Upper lobe of right lung (tissue), 1 donor: ENCODE data around the gene SPOCK1. TPM values are rescaled to one million over a fixed set of nuclear protein-coding genes. Genes with fewer than 3 reads are reported as not detected.

Source experiments
- ATAC-seq: fragments of 200-7000 bp; cut with Tn5 transposase; one replicate; pipeline ENCODE4 v1.9.1; 2020; ENCODE audit warnings: mild to moderate bottlenecking, moderate library complexity
- DNase-seq: peaks from one replicate; pipeline ENCODE4 v3.0.0-alpha.2; 2020
- H3K27ac ChIP-seq: fragments of 200-600 bp; one replicate; pipeline ENCODE4 v1.8.0; 2022
- H3K27me3 ChIP-seq: fragments of 200-600 bp; one replicate; pipeline ENCODE4 v1.8.0; 2022; ENCODE audit warnings: mild to moderate bottlenecking
- H3K36me3 ChIP-seq: fragments of 200-600 bp; one replicate; pipeline ENCODE4 v1.8.0; 2022
- H3K4me1 ChIP-seq: fragments of 200-600 bp; one replicate; pipeline ENCODE4 v1.8.0; 2022
- H3K4me3 ChIP-seq: fragments of 200-600 bp; one replicate; pipeline ENCODE4 v1.8.0; 2022; ENCODE audit warnings: mild to moderate bottlenecking
- H3K9me3 ChIP-seq: fragments of 200-600 bp; one replicate; pipeline ENCODE4 v1.8.0; 2022
- intact Hi-C: fragments of 100-400 bp; cut with DNase I; formaldehyde crosslinking; loops from one replicate; pipeline ENCODE4 v1.11.0; 2022
- total RNA-seq: library from RNA; stranded (reverse); fragmentation: NEBNext Ultra II Directional; extraction: Animal tissue kit (Norgen Biotek cat#: 25700); gene quantifications from one replicate; pipeline ENCODE4 v1.2.1, GENCODE V29; 2021
- TF ChIP-seq, protein P1 (sequence below): fragments of 200-600 bp; IDR thresholded peaks from one replicate; pipeline ENCODE4 v1.8.0; 2022; ENCODE audit warnings: antibody characterized with exemption
- donor health status: DM: no; HTN: yes; CAD: no; lungs with severe emphysema.

Gene SPOCK1
- total RNA-seq, 1 donor from 2014 or later, result 4.0 TPM

- ATAC-seq, result no peak
- Histone ChIP-seq H3K27ac (no peak overlapping the region), H3K36me3 (no peaks in the 10 kb centered on the region), H3K4me1 (no peaks in the 10 kb centered on the region), H3K4me3 (no peak overlapping the region), H3K27me3 (no peaks in the 10 kb centered on the region), H3K9me3 (no peaks in the 10 kb centered on the region)
- intact Hi-C loops, result no loop called here
- TF ChIP-seq, protein P1, sequence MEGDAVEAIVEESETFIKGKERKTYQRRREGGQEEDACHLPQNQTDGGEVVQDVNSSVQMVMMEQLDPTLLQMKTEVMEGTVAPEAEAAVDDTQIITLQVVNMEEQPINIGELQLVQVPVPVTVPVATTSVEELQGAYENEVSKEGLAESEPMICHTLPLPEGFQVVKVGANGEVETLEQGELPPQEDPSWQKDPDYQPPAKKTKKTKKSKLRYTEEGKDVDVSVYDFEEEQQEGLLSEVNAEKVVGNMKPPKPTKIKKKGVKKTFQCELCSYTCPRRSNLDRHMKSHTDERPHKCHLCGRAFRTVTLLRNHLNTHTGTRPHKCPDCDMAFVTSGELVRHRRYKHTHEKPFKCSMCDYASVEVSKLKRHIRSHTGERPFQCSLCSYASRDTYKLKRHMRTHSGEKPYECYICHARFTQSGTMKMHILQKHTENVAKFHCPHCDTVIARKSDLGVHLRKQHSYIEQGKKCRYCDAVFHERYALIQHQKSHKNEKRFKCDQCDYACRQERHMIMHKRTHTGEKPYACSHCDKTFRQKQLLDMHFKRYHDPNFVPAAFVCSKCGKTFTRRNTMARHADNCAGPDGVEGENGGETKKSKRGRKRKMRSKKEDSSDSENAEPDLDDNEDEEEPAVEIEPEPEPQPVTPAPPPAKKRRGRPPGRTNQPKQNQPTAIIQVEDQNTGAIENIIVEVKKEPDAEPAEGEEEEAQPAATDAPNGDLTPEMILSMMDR, result no peak
- DNase-seq, result no peak
These were observed 17.8 kb upstream of the SPOCK1 start for GRCh38 chr5:137516961-137517360.

DNA sequence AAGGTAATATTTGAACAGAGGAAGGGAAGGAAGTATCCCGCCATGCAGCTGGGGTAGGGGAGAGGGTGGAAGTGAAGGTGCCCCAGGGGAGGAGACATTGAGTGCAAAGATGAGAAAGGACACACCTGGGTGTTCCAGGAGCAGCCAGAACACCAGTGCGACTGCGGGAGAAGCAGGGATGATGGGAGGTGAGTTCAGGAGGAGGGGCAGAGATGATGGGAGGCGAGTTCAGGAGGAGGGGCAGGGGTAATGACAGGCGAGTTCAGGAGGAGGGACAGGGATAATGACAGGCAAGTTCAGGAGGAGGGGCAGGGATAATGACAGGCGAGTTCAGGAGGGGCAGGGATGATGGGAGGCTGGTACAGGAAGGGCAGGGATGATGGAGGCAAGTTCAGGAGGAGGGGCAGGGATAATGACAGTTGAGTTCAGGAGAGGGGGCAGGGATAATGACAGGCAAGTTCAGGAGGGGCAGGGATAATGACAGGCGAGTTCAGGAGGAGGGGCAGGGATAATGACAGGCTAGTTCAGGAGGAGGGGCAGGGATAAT is 17.2 kb upstream of the SPOCK1 start:
- Histone ChIP-seq H3K36me3 (no peaks in the 10 kb centered on the region), H3K27me3 (no peaks in the 10 kb centered on the region), H3K4me1 (no peaks in the 10 kb centered on the region), H3K4me3 (no peak overlapping the region), H3K9me3 (no peaks in the 10 kb centered on the region), H3K27ac (no peak overlapping the region)
- no peak for DNase-seq
- intact Hi-C loops, result no loop called here
- no peak for ATAC-seq
- TF ChIP-seq, protein P1, result no peak

- intact Hi-C loops, result no loop called here
- no peak overlapping the region for H3K27ac ChIP-seq
- DNase-seq (no peak), ATAC-seq (no peak)
- H3K9me3 ChIP-seq, result no peaks in the 10 kb centered on the region
- no peak overlapping the region for H3K4me3 ChIP-seq
- H3K4me1 ChIP-seq, result no peaks in the 10 kb centered on the region
- H3K36me3 ChIP-seq, result no peaks in the 10 kb centered on the region
- H3K27me3 ChIP-seq, result peaks cover 5% of the 10 kb centered on the region
- TF ChIP-seq, protein P1, result no peak
These were observed 16.1 kb upstream of the SPOCK1 start for GRCh38 chr5:137515238-137515637.

- TF ChIP-seq, protein P1, result no peak
- peaks cover 5% of the 10 kb centered on the region for H3K27me3 ChIP-seq
- ATAC-seq (no peak), DNase-seq (no peak)
- H3K36me3 ChIP-seq, result no peaks in the 10 kb centered on the region
- H3K4me1 ChIP-seq, result no peaks in the 10 kb centered on the region
- H3K27ac ChIP-seq, result no peak overlapping the region
- intact Hi-C loops, result no loop called here
- no peaks in the 10 kb centered on the region for H3K9me3 ChIP-seq
- no peak overlapping the region for H3K4me3 ChIP-seq
These were observed 11.5 kb upstream of the SPOCK1 start for GRCh38 chr5:137510671-137511070.

DNA sequence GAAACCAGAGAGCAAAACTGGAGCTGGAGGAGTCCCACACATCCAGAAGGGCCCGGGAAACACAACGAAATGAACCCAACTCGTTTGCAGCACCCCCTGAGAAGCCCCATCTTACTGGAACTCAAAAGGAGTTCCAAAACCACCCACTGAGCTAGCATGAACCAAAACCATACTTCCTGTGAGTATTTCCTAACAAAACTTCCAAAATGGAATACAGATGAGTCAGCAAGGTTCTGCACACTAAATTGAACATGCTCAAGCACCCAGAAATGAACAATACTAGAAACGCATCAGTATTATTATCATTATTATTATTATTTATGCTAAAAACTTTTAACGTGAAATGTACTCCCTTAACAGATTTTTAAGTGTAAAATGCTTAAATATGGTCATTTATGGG is 8.0 kb upstream of the SPOCK1 start:
- intact Hi-C loops, result no loop called here
- Histone ChIP-seq H3K4me3 (no peak overlapping the region), H3K36me3 (no peaks in the 10 kb centered on the region), H3K4me1 (no peaks in the 10 kb centered on the region), H3K27ac (no peak overlapping the region), H3K27me3 (peaks cover 5% of the 10 kb centered on the region), H3K9me3 (no peaks in the 10 kb centered on the region)
- TF ChIP-seq, protein P1, result no peak
- DNase-seq (no peak), ATAC-seq (no peak)

- no peaks in the 10 kb centered on the region for H3K9me3 ChIP-seq
- H3K4me1 ChIP-seq, result no peaks in the 10 kb centered on the region
- no peak for ATAC-seq
- no peak overlapping the region for H3K27ac ChIP-seq
- no peak for DNase-seq
- H3K27me3 ChIP-seq, result peaks cover 5% of the 10 kb centered on the region
- no peak overlapping the region for H3K4me3 ChIP-seq
- intact Hi-C loops, result no loop called here
- TF ChIP-seq, protein P1, result no peak
- H3K36me3 ChIP-seq, result no peaks in the 10 kb centered on the region
These were observed 7.2 kb upstream of the SPOCK1 start for GRCh38 chr5:137506296-137506695.
